ENCODE data around the gene GNLY. TPM values are rescaled to one million over a fixed set of nuclear protein-coding genes. Genes with fewer than 3 reads are reported as not detected.

Gene GNLY
- polyA plus RNA-seq, 1 of the 3 experiments (the other 2 are of a cell fraction), result not detected

DNA sequence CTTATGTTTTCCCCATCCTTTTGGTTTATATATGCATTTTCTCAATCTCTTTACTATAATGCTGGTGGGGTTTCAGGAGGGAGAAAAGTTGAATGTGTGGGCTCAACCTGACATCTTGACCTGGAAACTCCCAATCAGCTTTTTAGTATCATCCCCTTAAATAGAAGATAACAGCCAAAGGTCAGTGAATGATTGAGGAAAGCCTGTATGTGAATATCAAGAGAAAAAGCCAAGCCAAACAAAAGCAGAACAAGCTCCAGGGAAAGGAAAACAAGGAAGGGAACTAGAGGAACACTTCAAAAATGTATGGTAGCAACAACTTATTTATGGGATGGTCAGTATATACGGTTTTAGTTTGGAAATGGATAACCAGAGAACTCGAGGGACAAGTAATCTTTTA lies 31.3 kb downstream of the GNLY start:
- no peaks in the 10 kb centered on the region for H3K9me2 ChIP-seq
- H3K4me3 ChIP-seq (ENCODE audit: low read depth in 2 of 2, low read length in 1 of 2), result no peak overlapping the region
- ChIA-PET POLR2A (no interaction called here), CTCF (interaction anchor here (0.7 to 3.9 kb wide), 16 partner anchors 15 to 355 kb away, joined by 3 to 70 read pairs (median 4); no protein-coding TSS in a partner anchor)
- no peaks in the 10 kb centered on the region for H4K20me1 ChIP-seq (ENCODE audit: insufficient read depth)
- no peak overlapping the region for H2AFZ ChIP-seq (ENCODE audit: low read depth)
- H3K27ac ChIP-seq (ENCODE audit: low read depth in 2 of 2, low read length in 1 of 2), result no peak overlapping the region
- H3K36me3 ChIP-seq (replicated peaks in 1 of 2; ENCODE audit: control insufficient read depth in 1 of 2, insufficient read depth in 2 of 2, low read length in 1 of 2), result no peaks in the 10 kb centered on the region
- no peaks in the 10 kb centered on the region for H3K79me2 ChIP-seq (ENCODE audit: insufficient read depth)
- peaks cover 3% of the 10 kb centered on the region for H3F3A ChIP-seq (replicated peaks; ENCODE audit: insufficient read depth)
- WGBS (ENCODE audit: low lambda C conversion rate), result 66% methylated on average over 2 of the region's 2 CpGs
- no peak for TF ChIP-seq SMC3 (IDR thresholded peaks at IDR 0.05; ENCODE audit: low read depth, low read length)
- TF ChIP-seq, protein P1, sequence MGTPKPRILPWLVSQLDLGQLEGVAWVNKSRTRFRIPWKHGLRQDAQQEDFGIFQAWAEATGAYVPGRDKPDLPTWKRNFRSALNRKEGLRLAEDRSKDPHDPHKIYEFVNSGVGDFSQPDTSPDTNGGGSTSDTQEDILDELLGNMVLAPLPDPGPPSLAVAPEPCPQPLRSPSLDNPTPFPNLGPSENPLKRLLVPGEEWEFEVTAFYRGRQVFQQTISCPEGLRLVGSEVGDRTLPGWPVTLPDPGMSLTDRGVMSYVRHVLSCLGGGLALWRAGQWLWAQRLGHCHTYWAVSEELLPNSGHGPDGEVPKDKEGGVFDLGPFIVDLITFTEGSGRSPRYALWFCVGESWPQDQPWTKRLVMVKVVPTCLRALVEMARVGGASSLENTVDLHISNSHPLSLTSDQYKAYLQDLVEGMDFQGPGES (IDR thresholded peaks at IDR 0.05; ENCODE audit: low read depth, low read length), result no peak
- no peak for TF ChIP-seq FOSL2 (IDR thresholded peaks at IDR 0.05; ENCODE audit: borderline replicate concordance, low read depth)
- TF ChIP-seq ELF1 (IDR thresholded peaks at IDR 0.05), result no peak
- TF ChIP-seq, protein P2, sequence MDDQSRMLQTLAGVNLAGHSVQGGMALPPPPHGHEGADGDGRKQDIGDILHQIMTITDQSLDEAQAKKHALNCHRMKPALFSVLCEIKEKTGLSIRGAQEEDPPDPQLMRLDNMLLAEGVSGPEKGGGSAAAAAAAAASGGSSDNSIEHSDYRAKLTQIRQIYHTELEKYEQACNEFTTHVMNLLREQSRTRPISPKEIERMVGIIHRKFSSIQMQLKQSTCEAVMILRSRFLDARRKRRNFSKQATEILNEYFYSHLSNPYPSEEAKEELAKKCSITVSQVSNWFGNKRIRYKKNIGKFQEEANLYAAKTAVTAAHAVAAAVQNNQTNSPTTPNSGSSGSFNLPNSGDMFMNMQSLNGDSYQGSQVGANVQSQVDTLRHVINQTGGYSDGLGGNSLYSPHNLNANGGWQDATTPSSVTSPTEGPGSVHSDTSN (IDR thresholded peaks at IDR 0.05), result no peak
- TF ChIP-seq RAD21 (IDR thresholded peaks at IDR 0.05; ENCODE audit: low read length), result no peak
- TF ChIP-seq CHD2 (IDR thresholded peaks at IDR 0.05; ENCODE audit: low read length, partially characterized antibody), result no peak
- TF ChIP-seq GATA2 (CRISPR knock-in tag; IDR thresholded peaks at IDR 0.05), result no peak
- TF ChIP-seq FOXJ3 (CRISPR knock-in tag; IDR thresholded peaks at IDR 0.05), result no peak
- TF ChIP-seq, protein P3, sequence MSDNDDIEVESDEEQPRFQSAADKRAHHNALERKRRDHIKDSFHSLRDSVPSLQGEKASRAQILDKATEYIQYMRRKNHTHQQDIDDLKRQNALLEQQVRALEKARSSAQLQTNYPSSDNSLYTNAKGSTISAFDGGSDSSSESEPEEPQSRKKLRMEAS (IDR thresholded peaks at IDR 0.05; ENCODE audit: low read depth), result no peak
- no peak for TF ChIP-seq TEAD4 (IDR thresholded peaks at IDR 0.05; ENCODE audit: borderline replicate concordance, insufficient read depth)
- TF ChIP-seq YY1 (IDR thresholded peaks at IDR 0.05; ENCODE audit: low read depth), result no peak
- no peak for TF ChIP-seq GABPA (IDR thresholded peaks at IDR 0.05; ENCODE audit: low read depth)
- TF ChIP-seq, protein P4, sequence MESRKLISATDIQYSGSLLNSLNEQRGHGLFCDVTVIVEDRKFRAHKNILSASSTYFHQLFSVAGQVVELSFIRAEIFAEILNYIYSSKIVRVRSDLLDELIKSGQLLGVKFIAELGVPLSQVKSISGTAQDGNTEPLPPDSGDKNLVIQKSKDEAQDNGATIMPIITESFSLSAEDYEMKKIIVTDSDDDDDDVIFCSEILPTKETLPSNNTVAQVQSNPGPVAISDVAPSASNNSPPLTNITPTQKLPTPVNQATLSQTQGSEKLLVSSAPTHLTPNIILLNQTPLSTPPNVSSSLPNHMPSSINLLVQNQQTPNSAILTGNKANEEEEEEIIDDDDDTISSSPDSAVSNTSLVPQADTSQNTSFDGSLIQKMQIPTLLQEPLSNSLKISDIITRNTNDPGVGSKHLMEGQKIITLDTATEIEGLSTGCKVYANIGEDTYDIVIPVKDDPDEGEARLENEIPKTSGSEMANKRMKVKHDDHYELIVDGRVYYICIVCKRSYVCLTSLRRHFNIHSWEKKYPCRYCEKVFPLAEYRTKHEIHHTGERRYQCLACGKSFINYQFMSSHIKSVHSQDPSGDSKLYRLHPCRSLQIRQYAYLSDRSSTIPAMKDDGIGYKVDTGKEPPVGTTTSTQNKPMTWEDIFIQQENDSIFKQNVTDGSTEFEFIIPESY (IDR thresholded peaks at IDR 0.05; ENCODE audit: borderline replicate concordance, low read depth), result no peak
- no peak for TF ChIP-seq FOXM1 (IDR thresholded peaks at IDR 0.05; ENCODE audit: low read depth)
- TF ChIP-seq, protein P5, sequence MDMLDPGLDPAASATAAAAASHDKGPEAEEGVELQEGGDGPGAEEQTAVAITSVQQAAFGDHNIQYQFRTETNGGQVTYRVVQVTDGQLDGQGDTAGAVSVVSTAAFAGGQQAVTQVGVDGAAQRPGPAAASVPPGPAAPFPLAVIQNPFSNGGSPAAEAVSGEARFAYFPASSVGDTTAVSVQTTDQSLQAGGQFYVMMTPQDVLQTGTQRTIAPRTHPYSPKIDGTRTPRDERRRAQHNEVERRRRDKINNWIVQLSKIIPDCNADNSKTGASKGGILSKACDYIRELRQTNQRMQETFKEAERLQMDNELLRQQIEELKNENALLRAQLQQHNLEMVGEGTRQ (IDR thresholded peaks at IDR 0.05; ENCODE audit: borderline replicate concordance, low read depth, low read length), result no peak
- TF ChIP-seq MEF2A (IDR thresholded peaks at IDR 0.05; ENCODE audit: borderline replicate concordance, low read depth), result no peak
- no peak for TF ChIP-seq TAF1 (IDR thresholded peaks at IDR 0.05; ENCODE audit: borderline replicate concordance, low read depth, low read length)
- no peak for TF ChIP-seq NFIC (IDR thresholded peaks at IDR 0.05; ENCODE audit: borderline replicate concordance)
- TF ChIP-seq, protein P6, sequence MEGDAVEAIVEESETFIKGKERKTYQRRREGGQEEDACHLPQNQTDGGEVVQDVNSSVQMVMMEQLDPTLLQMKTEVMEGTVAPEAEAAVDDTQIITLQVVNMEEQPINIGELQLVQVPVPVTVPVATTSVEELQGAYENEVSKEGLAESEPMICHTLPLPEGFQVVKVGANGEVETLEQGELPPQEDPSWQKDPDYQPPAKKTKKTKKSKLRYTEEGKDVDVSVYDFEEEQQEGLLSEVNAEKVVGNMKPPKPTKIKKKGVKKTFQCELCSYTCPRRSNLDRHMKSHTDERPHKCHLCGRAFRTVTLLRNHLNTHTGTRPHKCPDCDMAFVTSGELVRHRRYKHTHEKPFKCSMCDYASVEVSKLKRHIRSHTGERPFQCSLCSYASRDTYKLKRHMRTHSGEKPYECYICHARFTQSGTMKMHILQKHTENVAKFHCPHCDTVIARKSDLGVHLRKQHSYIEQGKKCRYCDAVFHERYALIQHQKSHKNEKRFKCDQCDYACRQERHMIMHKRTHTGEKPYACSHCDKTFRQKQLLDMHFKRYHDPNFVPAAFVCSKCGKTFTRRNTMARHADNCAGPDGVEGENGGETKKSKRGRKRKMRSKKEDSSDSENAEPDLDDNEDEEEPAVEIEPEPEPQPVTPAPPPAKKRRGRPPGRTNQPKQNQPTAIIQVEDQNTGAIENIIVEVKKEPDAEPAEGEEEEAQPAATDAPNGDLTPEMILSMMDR (IDR thresholded peaks at IDR 0.05), result no peak
- DNase-seq, result no peak
- H3K9ac ChIP-seq, result no peak overlapping the region
- no peak overlapping the region for H3K4me2 ChIP-seq
- H3K9me3 ChIP-seq, result no peaks in the 10 kb centered on the region
- H3K27me3 ChIP-seq (ENCODE audit: insufficient read depth), result no peaks in the 10 kb centered on the region
- H3K4me1 ChIP-seq (ENCODE audit: control insufficient read depth in 1 of 2, insufficient read depth in 2 of 2, low read depth in 1 of 2, low read length in 1 of 2), result peaks cover 0 to 9% of the 10 kb centered on the region in 2 experiments; a peak in 2 of 4 replicates
